Panc1 (cell line): ENCODE measurements around the gene TPSG1. TPM values are rescaled to one million over a fixed set of nuclear protein-coding genes. Genes with fewer than 3 reads are reported as not detected.

Source experiments
- ATAC-seq: fragments of 200-7000 bp; cut with Tn5 transposase; 2 replicates; pipeline ENCODE4 v1.9.1; 2020; ENCODE audit warnings: mild to moderate bottlenecking, moderate library complexity
- BruUV-seq: library from RNA; stranded (reverse); fragments of 400-500 nt; replicated peaks from 2 replicates; lab custom pipeline; 2021; lab: Mats Ljungman, UMichigan
- CTCF ChIA-PET: fragments of 300-600 bp; sonication (Branson Sonifier 250); formaldehyde crosslinking; loops from one replicate; lab custom pipeline; 2022; ENCODE audit warnings: antibody characterized with exemption; lab: Charles Lee
- POLR2A ChIA-PET: fragments of 300-600 bp; sonication (Branson Sonifier 250); formaldehyde crosslinking; loops from one replicate; lab custom pipeline; 2022; ENCODE audit warnings: antibody characterized with exemption; lab: Charles Lee
- DNase-seq: peaks from one replicate; pipeline ENCODE4 v3.0.0-alpha.2; 2010; ENCODE audit warnings: low read depth, low spot score
- H3K27ac ChIP-seq: 2 replicates; pipeline ENCODE4 v1.5.1; 2011; ENCODE audit warnings: mild to moderate bottlenecking, low read length, inconsistent platforms
- H3K27me3 ChIP-seq: fragments of 200-500 bp; sonication (Bioruptor generic); 2 replicates; pipeline ENCODE4 v1.6.0; 2014; ENCODE audit warnings: low read length, inconsistent platforms; ENCODE audit not compliant: control insufficient read depth, insufficient read depth
- H3K36me3 ChIP-seq: fragments of 200-500 bp; sonication (Bioruptor generic); 2 replicates; pipeline ENCODE4 v1.5.1; 2014; ENCODE audit warnings: inconsistent platforms, mild to moderate bottlenecking, low read length, moderate library complexity; ENCODE audit not compliant: control insufficient read depth, insufficient read depth
- H3K4me1 ChIP-seq: 2 replicates; pipeline ENCODE4 v1.5.1; 2011; ENCODE audit warnings: inconsistent platforms, mild to moderate bottlenecking, low read length, moderate library complexity; ENCODE audit not compliant: control insufficient read depth, insufficient read depth
- H3K4me3 ChIP-seq, 2 experiments: 2 replicates each; pipeline ENCODE4 v1.5.1; 2011 to 2012; ENCODE audit warnings: low read depth in 2 of 2, low read length in 2 of 2, mild to moderate bottlenecking in 2 of 2, inconsistent platforms in 1 of 2, moderate library complexity in 1 of 2
- H3K9me3 ChIP-seq: fragments of 200-500 bp; sonication (Bioruptor generic); 2 replicates; pipeline ENCODE4 v1.5.1; 2014; ENCODE audit warnings: low read depth, mild to moderate bottlenecking, inconsistent platforms, low read length, moderate library complexity; ENCODE audit not compliant: control insufficient read depth, insufficient read depth
- POLR2AphosphoS5 ChIP-seq: IDR thresholded peaks from 2 replicates; pipeline ENCODE4 v1.6.1; 2012; ENCODE audit warnings: mild to moderate bottlenecking, low read depth, low read length, moderate library complexity
- SIN3A ChIP-seq: IDR thresholded peaks from 2 replicates; pipeline ENCODE4 v1.6.1; 2012; ENCODE audit warnings: low read depth, mild to moderate bottlenecking, low read length, moderate library complexity, borderline replicate concordance; ENCODE audit not compliant: insufficient read depth
- TCF7L2 ChIP-seq: IDR thresholded peaks from 2 replicates; pipeline ENCODE4 v1.6.1; 2011; ENCODE audit warnings: mild to moderate bottlenecking, low read depth, low read length, inconsistent platforms
- in situ Hi-C: cut with HindIII; loops from 2 replicates; pipeline ENCODE4 v1.10.0; 2016; ENCODE audit warnings: low sequenced_read_pairs, low pct_unique_long_range_greater_than_20kb
- intact Hi-C: fragments of 100-400 bp; cut with micrococcal nuclease; formaldehyde crosslinking; loops from one replicate; pipeline ENCODE4 v1.10.0; 2022; ENCODE audit not compliant: unreplicated experiment
- total RNA-seq: library from RNA; stranded (reverse); gene quantifications from one replicate; pipeline ENCODE4 v1.2.1, GENCODE V29; 2021; ENCODE audit not compliant: unreplicated experiment
- TF ChIP-seq, protein P1 (sequence below): fragments of 450-650 bp; IDR thresholded peaks from 2 replicates; pipeline ENCODE4 v1.5.1; 2017; ENCODE audit warnings: mild to moderate bottlenecking
- TF ChIP-seq, protein P2 (sequence below), 2 experiments: IDR thresholded peaks; 2 replicates each; pipeline ENCODE4 v1.6.1; 2011 to 2012; ENCODE audit warnings: low read depth in 2 of 2, control low read depth in 1 of 2, low read length in 1 of 2, mild to moderate bottlenecking in 1 of 2, moderate library complexity in 1 of 2; ENCODE audit not compliant: insufficient read depth in 1 of 2

TPSG1 gene
- total RNA-seq, 1 experiment from 2014 or later, result 4.6 TPM

DNA sequence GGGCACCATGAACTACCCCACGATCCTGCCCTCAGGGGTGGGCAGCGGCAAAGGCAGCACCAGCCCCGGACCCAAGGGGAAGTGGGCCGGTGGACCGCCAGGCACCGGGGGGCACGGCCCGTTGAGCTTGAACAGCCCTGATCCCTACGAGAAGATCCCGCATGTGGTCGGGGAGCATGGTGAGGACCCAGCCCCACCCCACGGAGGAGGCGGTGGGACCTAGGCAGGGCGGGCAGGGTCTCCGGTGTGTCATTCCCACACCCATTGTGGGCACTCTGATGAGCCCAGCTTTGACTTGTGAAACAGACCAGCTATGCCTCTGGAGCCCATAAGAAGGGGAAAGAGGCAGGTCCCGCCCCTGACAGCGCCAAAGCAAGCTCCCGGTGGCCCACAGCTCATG, 22.8 kb downstream of the TPSG1 start:
- no peaks in the 10 kb centered on the region for H3K36me3 ChIP-seq
- H3K27me3 ChIP-seq, result no peaks in the 10 kb centered on the region
- in situ Hi-C loops (no loop called here), intact Hi-C loops (no loop called here)
- no peak overlapping the region for H3K27ac ChIP-seq
- no peaks in the 10 kb centered on the region for H3K9me3 ChIP-seq
- ATAC-seq (no peak), DNase-seq (no peak)
- no peak overlapping the region for H3K4me3 ChIP-seq
- POLR2A ChIA-PET, result no interaction called here
- H3K4me1 ChIP-seq, result peaks cover 3% of the 10 kb centered on the region
- BruUV-seq, result no TSS peak
- CTCF ChIA-PET, result interaction anchor here (0.6 kb wide), 1 partner anchor 87 kb away, joined by 3 read pairs; no protein-coding TSS in a partner anchor
- TF ChIP-seq, protein P1, sequence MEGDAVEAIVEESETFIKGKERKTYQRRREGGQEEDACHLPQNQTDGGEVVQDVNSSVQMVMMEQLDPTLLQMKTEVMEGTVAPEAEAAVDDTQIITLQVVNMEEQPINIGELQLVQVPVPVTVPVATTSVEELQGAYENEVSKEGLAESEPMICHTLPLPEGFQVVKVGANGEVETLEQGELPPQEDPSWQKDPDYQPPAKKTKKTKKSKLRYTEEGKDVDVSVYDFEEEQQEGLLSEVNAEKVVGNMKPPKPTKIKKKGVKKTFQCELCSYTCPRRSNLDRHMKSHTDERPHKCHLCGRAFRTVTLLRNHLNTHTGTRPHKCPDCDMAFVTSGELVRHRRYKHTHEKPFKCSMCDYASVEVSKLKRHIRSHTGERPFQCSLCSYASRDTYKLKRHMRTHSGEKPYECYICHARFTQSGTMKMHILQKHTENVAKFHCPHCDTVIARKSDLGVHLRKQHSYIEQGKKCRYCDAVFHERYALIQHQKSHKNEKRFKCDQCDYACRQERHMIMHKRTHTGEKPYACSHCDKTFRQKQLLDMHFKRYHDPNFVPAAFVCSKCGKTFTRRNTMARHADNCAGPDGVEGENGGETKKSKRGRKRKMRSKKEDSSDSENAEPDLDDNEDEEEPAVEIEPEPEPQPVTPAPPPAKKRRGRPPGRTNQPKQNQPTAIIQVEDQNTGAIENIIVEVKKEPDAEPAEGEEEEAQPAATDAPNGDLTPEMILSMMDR, result no peak
- TF ChIP-seq, protein P2, sequence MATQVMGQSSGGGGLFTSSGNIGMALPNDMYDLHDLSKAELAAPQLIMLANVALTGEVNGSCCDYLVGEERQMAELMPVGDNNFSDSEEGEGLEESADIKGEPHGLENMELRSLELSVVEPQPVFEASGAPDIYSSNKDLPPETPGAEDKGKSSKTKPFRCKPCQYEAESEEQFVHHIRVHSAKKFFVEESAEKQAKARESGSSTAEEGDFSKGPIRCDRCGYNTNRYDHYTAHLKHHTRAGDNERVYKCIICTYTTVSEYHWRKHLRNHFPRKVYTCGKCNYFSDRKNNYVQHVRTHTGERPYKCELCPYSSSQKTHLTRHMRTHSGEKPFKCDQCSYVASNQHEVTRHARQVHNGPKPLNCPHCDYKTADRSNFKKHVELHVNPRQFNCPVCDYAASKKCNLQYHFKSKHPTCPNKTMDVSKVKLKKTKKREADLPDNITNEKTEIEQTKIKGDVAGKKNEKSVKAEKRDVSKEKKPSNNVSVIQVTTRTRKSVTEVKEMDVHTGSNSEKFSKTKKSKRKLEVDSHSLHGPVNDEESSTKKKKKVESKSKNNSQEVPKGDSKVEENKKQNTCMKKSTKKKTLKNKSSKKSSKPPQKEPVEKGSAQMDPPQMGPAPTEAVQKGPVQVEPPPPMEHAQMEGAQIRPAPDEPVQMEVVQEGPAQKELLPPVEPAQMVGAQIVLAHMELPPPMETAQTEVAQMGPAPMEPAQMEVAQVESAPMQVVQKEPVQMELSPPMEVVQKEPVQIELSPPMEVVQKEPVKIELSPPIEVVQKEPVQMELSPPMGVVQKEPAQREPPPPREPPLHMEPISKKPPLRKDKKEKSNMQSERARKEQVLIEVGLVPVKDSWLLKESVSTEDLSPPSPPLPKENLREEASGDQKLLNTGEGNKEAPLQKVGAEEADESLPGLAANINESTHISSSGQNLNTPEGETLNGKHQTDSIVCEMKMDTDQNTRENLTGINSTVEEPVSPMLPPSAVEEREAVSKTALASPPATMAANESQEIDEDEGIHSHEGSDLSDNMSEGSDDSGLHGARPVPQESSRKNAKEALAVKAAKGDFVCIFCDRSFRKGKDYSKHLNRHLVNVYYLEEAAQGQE (IDR thresholded peaks at IDR 0.05; ENCODE audit: insufficient read depth in 1 of 2, low read depth in 2 of 2, low read length in 1 of 2), result no peak

DNA sequence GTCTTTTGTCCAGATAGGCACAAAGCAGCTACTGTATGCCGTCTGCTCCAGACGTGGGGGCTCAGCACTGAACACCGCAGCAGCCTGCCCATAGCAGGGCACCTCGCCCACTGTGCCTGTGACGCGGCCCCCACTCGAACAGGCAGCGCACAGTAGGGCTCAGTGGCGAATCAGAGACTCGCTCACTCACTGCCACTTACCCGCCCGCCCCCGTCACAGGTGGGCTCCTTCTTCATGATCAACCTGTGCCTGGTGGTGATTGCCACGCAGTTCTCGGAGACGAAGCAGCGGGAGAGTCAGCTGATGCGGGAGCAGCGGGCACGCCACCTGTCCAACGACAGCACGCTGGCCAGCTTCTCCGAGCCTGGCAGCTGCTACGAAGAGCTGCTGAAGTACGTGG, 23.6 kb downstream of the TPSG1 start:
- ChIA-PET POLR2A (no interaction called here), CTCF (no interaction called here)
- intact Hi-C loops (no loop called here), in situ Hi-C loops (no loop called here)
- Histone ChIP-seq H3K27ac (no peak overlapping the region), H3K4me1 (peaks cover 7% of the 10 kb centered on the region), H3K27me3 (no peaks in the 10 kb centered on the region), H3K9me3 (no peaks in the 10 kb centered on the region), H3K36me3 (no peaks in the 10 kb centered on the region), H3K4me3 (no peak overlapping the region)
- BruUV-seq, result no TSS peak
- ATAC-seq, result no peak
- TF ChIP-seq SIN3A (no peak), TCF7L2 (no peak), POLR2AphosphoS5 (no peak)
- TF ChIP-seq, protein P2 (IDR thresholded peaks at IDR 0.05; ENCODE audit: insufficient read depth in 1 of 2, low read depth in 2 of 2, low read length in 1 of 2), result no peak
- TF ChIP-seq, protein P1, result no peak
- DNase-seq, result no peak
